HCT116 (cell line): ENCODE data around the gene GRIK4. TPM values are rescaled to one million over a fixed set of nuclear protein-coding genes. Genes with fewer than 3 reads are reported as not detected.

Experiments used
- ATAC-seq: fragments of 200-7000 bp; cut with Tn5 transposase; 2 replicates; pipeline ENCODE4 v1.9.1; 2020; ENCODE audit warnings: mild to moderate bottlenecking, moderate library complexity
- BruUV-seq: library from RNA; stranded (reverse); fragments of 400-500 nt; replicated peaks from 2 replicates; lab custom pipeline; 2021; lab: Mats Ljungman, UMichigan
- CTCF ChIA-PET: fragments of 300-600 bp; sonication (Branson Sonifier 250); formaldehyde crosslinking; loops from one replicate; lab custom pipeline; 2021; ENCODE audit warnings: antibody characterized with exemption; lab: Charles Lee
- POLR2A ChIA-PET: fragments of 300-600, 350-600 bp; sonication (Branson Sonifier 250); formaldehyde crosslinking; loops from one replicate; lab custom pipeline; 2021; ENCODE audit warnings: antibody characterized with exemption; lab: Charles Lee
- RAD21 ChIA-PET, 2 experiments: fragments of 300-600 bp; sonication (Branson Sonifier 250); formaldehyde crosslinking; loops; one replicate each; lab custom pipeline; 2023; ENCODE audit warnings: low total read pairs in 2 of 2; ENCODE audit not compliant: uncharacterized antibody in 2 of 2, unreplicated experiment in 2 of 2, low non-redundant PET in 1 of 2; lab: Charles Lee
- DNase-seq: peaks from one replicate; pipeline ENCODE4 v3.0.0-alpha.2; 2010; ENCODE audit warnings: low read depth, low spot score
- H2AFZ ChIP-seq: fragments of 200-600 bp; shearing (Covaris generic), sonication (generic); 2 replicates; pipeline ENCODE4 v1.6.1; 2017; ENCODE audit warnings: low read depth, mixed run types, mixed read lengths, antibody characterized with exemption, low read length; ENCODE audit not compliant: poor library complexity, severe bottlenecking
- H3K27ac ChIP-seq: 2 replicates; pipeline ENCODE4 v1.5.1; 2012; ENCODE audit warnings: low read depth, low read length
- H3K27me3 ChIP-seq: fragments of 200-600 bp; sonication (generic); 2 replicates; pipeline ENCODE4 v1.6.1; 2016; ENCODE audit warnings: mixed run types, low read length, mixed read lengths; ENCODE audit not compliant: insufficient read depth
- H3K36me3 ChIP-seq, 2 experiments: fragments of 200-500 bp in 1 of 2; fragments of 200-600 bp in 1 of 2; sonication (Bioruptor generic) in 1 of 2; sonication (generic) in 1 of 2; 2 replicates each; pipeline versions ENCODE4 v1.5.1 to v1.6.1; 2014 to 2016; ENCODE audit warnings: low read length in 2 of 2, inconsistent platforms in 1 of 2, mixed read lengths in 1 of 2, mixed run types in 1 of 2; ENCODE audit not compliant: insufficient read depth in 2 of 2, control insufficient read depth in 1 of 2
- H3K4me1 ChIP-seq, 2 experiments: fragments of 200-600 bp in 1 of 2; sonication (generic) in 1 of 2; 2 replicates each; pipeline versions ENCODE4 v1.5.1 to v1.6.1; 2012 to 2017; ENCODE audit warnings: low read length in 2 of 2, inconsistent platforms in 1 of 2, mild to moderate bottlenecking in 1 of 2, mixed read lengths in 1 of 2, mixed run types in 1 of 2, moderate library complexity in 1 of 2; ENCODE audit not compliant: insufficient read depth in 2 of 2, control insufficient read depth in 1 of 2
- H3K4me2 ChIP-seq: fragments of 200-600 bp; sonication (generic); 2 replicates; pipeline ENCODE4 v1.6.1; 2017; ENCODE audit warnings: mixed run types, low read length, mixed read lengths
- H3K4me3 ChIP-seq, 2 experiments: fragments of 200-600 bp in 1 of 2; sonication (generic) in 1 of 2; replicated peaks in 1 of 2; 2 replicates each; pipeline ENCODE4 v1.5.1; 2011 to 2016; ENCODE audit warnings: low read length in 2 of 2, control low read depth in 1 of 2, low read depth in 1 of 2, mild to moderate bottlenecking in 1 of 2, mixed read lengths in 1 of 2, mixed run types in 1 of 2
- H3K79me2 ChIP-seq: fragments of 200-600 bp; sonication (generic); 2 replicates; pipeline ENCODE4 v1.6.1; 2017; ENCODE audit warnings: mild to moderate bottlenecking, mixed run types, low read length, moderate library complexity, mixed read lengths; ENCODE audit not compliant: insufficient read depth
- H3K9ac ChIP-seq: fragments of 200-600 bp; sonication (generic); 2 replicates; pipeline ENCODE4 v1.6.1; 2016; ENCODE audit warnings: low read length, mixed read lengths
- H3K9me2 ChIP-seq: fragments of 200-600 bp; sonication (generic), shearing (Covaris generic); 2 replicates; pipeline ENCODE4 v1.6.1; 2017; ENCODE audit warnings: mixed run types, mild to moderate bottlenecking, moderate library complexity; ENCODE audit not compliant: insufficient read depth
- H3K9me3 ChIP-seq, 2 experiments: fragments of 200-500 bp in 1 of 2; fragments of 200-600 bp in 1 of 2; sonication (Bioruptor generic) in 1 of 2; sonication (generic) in 1 of 2; 2 replicates each; pipeline ENCODE4 v1.6.1; 2014 to 2017; ENCODE audit warnings: low read length in 2 of 2, mixed read lengths in 2 of 2, inconsistent platforms in 1 of 2, low read depth in 1 of 2, mild to moderate bottlenecking in 1 of 2, mixed run types in 1 of 2, moderate library complexity in 1 of 2; ENCODE audit not compliant: control insufficient read depth in 1 of 2, insufficient read depth in 1 of 2
- H4K20me1 ChIP-seq: fragments of 200-600 bp; sonication (generic), shearing (Covaris generic); 2 replicates; pipeline ENCODE4 v1.6.1; 2017; ENCODE audit warnings: mixed run types, mild to moderate bottlenecking, moderate library complexity; ENCODE audit not compliant: insufficient read depth
- CBX3 ChIP-seq: IDR thresholded peaks from 2 replicates; pipeline ENCODE4 v1.6.1; 2012; ENCODE audit warnings: low read depth
- CEBPB ChIP-seq: IDR thresholded peaks from 2 replicates; pipeline ENCODE4 v1.6.1; 2012; ENCODE audit warnings: low read depth
- EGR1 ChIP-seq: IDR thresholded peaks from 2 replicates; pipeline ENCODE4 v1.6.1; 2012; ENCODE audit warnings: low read depth
- EZH2phosphoT487 ChIP-seq: fragments of 200-600 bp; IDR thresholded peaks from 2 replicates; pipeline ENCODE4 v1.6.1; 2018; ENCODE audit warnings: antibody characterized with exemption, borderline replicate concordance
- POLR2A ChIP-seq: IDR thresholded peaks from 2 replicates; pipeline ENCODE4 v1.7.0; 2011; ENCODE audit warnings: borderline replicate concordance; ENCODE audit not compliant: insufficient read depth, insufficient read length; ENCODE audit errors: extremely low read depth
- POLR2AphosphoS5 ChIP-seq: IDR thresholded peaks from 2 replicates; pipeline ENCODE4 v1.6.1; 2011; ENCODE audit warnings: mild to moderate bottlenecking, low read depth, low read length, moderate library complexity
- SRF ChIP-seq: IDR thresholded peaks from 2 replicates; pipeline ENCODE4 v1.6.1; 2012; ENCODE audit warnings: low read depth
- TCF7L2 ChIP-seq: IDR thresholded peaks from 2 replicates; pipeline ENCODE4 v1.7.0; 2011; ENCODE audit warnings: borderline replicate concordance, inconsistent platforms; ENCODE audit not compliant: insufficient read depth, insufficient read length; ENCODE audit errors: extremely low read depth
- YY1 ChIP-seq: IDR thresholded peaks from 2 replicates; pipeline ENCODE4 v1.6.1; 2011; ENCODE audit warnings: low read length, low read depth, moderate library complexity, mild to moderate bottlenecking; ENCODE audit not compliant: insufficient replicate concordance; ENCODE audit errors: extremely low read depth
- ZBTB33 ChIP-seq: IDR thresholded peaks from 2 replicates; pipeline ENCODE4 v1.6.1; 2011; ENCODE audit warnings: mild to moderate bottlenecking, low read length, moderate library complexity; ENCODE audit not compliant: insufficient replicate concordance; ENCODE audit errors: extremely low read depth
- intact Hi-C: fragments of 100-400 bp; cut with micrococcal nuclease; formaldehyde crosslinking; loops from 2 replicates; pipeline ENCODE4 v1.10.0; 2022
- total RNA-seq: library from RNA; stranded (reverse); gene quantifications from one replicate; pipeline ENCODE4 v1.2.1, GENCODE V29; 2021; ENCODE audit not compliant: unreplicated experiment
- TF ChIP-seq, protein P1 (sequence below), 3 experiments: fragments of 200-600 bp in 1 of 3; sonication (generic) in 1 of 3; IDR thresholded peaks in 2 of 3; conservative IDR thresholded peaks in 1 of 3; 2 replicates each; pipeline ENCODE4 v1.5.1; 2012 to 2017; ENCODE audit warnings: low read depth in 2 of 3, low read length in 2 of 3, antibody characterized with exemption in 1 of 3, borderline replicate concordance in 1 of 3, control low read depth in 1 of 3, mild to moderate bottlenecking in 1 of 3, mixed read lengths in 1 of 3, mixed run types in 1 of 3, moderate library complexity in 1 of 3; ENCODE audit not compliant: insufficient read depth in 1 of 3

Gene GRIK4
- total RNA-seq, 1 experiment from 2014 or later = 0.52 TPM

- H3K9me3 ChIP-seq = no peaks in the 10 kb centered on the region
- peaks cover 5 to 15% of the 10 kb centered on the region in 2 experiments; a peak in 2 of 4 replicates for H3K4me1 ChIP-seq
- no peak overlapping the region for H3K4me2 ChIP-seq
- no peak overlapping the region for H3K4me3 ChIP-seq
- no peaks in the 10 kb centered on the region for H3K9me2 ChIP-seq
- no peak for TF ChIP-seq CEBPB
- H3K27me3 ChIP-seq = peaks cover 19% of the 10 kb centered on the region; the same call in 1 of the 2 replicates
- BruUV-seq = no TSS peak
- no peak overlapping the region for H2AFZ ChIP-seq
- DNase-seq (no peak), ATAC-seq (no peak)
- ChIA-PET CTCF (no interaction called here), POLR2A (no interaction called here), RAD21 (no interaction called here)
- intact Hi-C loops = no loop called here
- H3K36me3 ChIP-seq = no peaks in the 10 kb centered on the region
- no peak overlapping the region for H3K9ac ChIP-seq
- no peaks in the 10 kb centered on the region for H3K79me2 ChIP-seq
- H3K27ac ChIP-seq = no peak overlapping the region
- H4K20me1 ChIP-seq = no peaks in the 10 kb centered on the region
Observed at GRCh38 chr11:120907971-120908370, 396.4 kb downstream of the GRIK4 start.

GRCh38 chr11:120908461-120909181 is 397.1 kb downstream of the GRIK4 start:
- Histone ChIP-seq H3K4me3 (no peak overlapping the region), H3K9me3 (no peaks in the 10 kb centered on the region), H3K4me1 (peaks cover 5 to 14% of the 10 kb centered on the region in 2 experiments; a peak in 2 of 4 replicates), H3K27ac (no peak overlapping the region), H3K4me2 (no peak overlapping the region), H3K36me3 (no peaks in the 10 kb centered on the region), H4K20me1 (no peaks in the 10 kb centered on the region), H3K27me3 (peaks cover 14% of the 10 kb centered on the region; the same call in 1 of the 2 replicates)
- POLR2A ChIA-PET = no interaction called here
- CTCF ChIA-PET = no interaction called here
- DNase-seq = no peak
- RAD21 ChIA-PET = no interaction called here
- BruUV-seq = no TSS peak
- no peak for TF ChIP-seq CBX3
- TF ChIP-seq EGR1 = no peak
- no peak for TF ChIP-seq POLR2AphosphoS5
- TF ChIP-seq TCF7L2 = no peak
- no peak for TF ChIP-seq POLR2A
- TF ChIP-seq EZH2phosphoT487 = no peak
- no peak for TF ChIP-seq SRF
- no peak for TF ChIP-seq ZBTB33
- TF ChIP-seq YY1 = no peak
- TF ChIP-seq, protein P1, sequence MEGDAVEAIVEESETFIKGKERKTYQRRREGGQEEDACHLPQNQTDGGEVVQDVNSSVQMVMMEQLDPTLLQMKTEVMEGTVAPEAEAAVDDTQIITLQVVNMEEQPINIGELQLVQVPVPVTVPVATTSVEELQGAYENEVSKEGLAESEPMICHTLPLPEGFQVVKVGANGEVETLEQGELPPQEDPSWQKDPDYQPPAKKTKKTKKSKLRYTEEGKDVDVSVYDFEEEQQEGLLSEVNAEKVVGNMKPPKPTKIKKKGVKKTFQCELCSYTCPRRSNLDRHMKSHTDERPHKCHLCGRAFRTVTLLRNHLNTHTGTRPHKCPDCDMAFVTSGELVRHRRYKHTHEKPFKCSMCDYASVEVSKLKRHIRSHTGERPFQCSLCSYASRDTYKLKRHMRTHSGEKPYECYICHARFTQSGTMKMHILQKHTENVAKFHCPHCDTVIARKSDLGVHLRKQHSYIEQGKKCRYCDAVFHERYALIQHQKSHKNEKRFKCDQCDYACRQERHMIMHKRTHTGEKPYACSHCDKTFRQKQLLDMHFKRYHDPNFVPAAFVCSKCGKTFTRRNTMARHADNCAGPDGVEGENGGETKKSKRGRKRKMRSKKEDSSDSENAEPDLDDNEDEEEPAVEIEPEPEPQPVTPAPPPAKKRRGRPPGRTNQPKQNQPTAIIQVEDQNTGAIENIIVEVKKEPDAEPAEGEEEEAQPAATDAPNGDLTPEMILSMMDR (IDR thresholded peaks at IDR 0.05 in 2 of 3, conservative IDR thresholded peaks at IDR 0.05 in 1 of 3; ENCODE audit: borderline replicate concordance in 1 of 3, insufficient read depth in 1 of 3, low read depth in 2 of 3, low read length in 2 of 3) = no peak
- TF ChIP-seq, all 23 proteins: peak for 0
- Histone ChIP-seq H2AFZ (no peak overlapping the region), H3K79me2 (no peaks in the 10 kb centered on the region), H3K9ac (no peak overlapping the region), H3K9me2 (no peaks in the 10 kb centered on the region)
- no peak for ATAC-seq
- intact Hi-C loops = no loop called here
